ENCODE results near the gene SMARCA5. TPM values are rescaled to one million over a fixed set of nuclear protein-coding genes. Genes with fewer than 3 reads are reported as not detected.

SMARCA5 gene
- total RNA-seq, 4 donors from 2014 or later, result 14.8 to 25.8 (median 19.6) TPM

DNA sequence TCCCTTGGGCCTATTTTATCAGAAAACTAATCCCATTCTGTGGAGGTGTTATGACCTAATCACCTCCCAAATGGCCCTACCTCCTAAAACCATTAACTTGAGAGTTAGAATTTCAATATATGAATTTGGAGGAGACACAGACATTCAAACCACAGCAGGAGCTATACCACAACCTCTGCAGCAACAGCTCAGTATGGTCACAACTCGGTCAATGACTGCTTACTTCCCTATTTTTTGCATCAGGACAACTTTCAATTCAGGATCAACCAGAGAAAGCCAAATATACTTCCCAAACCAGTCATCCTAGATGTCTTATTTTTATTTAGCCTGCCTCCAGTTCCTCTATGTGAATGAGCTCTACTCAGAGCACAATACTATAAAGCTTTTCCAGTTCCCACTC lies 11.3 kb upstream of the SMARCA5 start:
- Histone ChIP-seq H3K27ac (no peak overlapping the region), H3K27me3 (no peaks in the 10 kb centered on the region), H3K4me1 (no peaks in the 10 kb centered on the region), H3K4me3 (no peak overlapping the region), H3K36me3 (no peaks in the 10 kb centered on the region), H3K9me3 (no peaks in the 10 kb centered on the region)
- no peak for TF ChIP-seq EP300 (IDR thresholded peaks at IDR 0.05)
- TF ChIP-seq POLR2AphosphoS5 (IDR thresholded peaks at IDR 0.05), result no peak
- TF ChIP-seq, protein P1, sequence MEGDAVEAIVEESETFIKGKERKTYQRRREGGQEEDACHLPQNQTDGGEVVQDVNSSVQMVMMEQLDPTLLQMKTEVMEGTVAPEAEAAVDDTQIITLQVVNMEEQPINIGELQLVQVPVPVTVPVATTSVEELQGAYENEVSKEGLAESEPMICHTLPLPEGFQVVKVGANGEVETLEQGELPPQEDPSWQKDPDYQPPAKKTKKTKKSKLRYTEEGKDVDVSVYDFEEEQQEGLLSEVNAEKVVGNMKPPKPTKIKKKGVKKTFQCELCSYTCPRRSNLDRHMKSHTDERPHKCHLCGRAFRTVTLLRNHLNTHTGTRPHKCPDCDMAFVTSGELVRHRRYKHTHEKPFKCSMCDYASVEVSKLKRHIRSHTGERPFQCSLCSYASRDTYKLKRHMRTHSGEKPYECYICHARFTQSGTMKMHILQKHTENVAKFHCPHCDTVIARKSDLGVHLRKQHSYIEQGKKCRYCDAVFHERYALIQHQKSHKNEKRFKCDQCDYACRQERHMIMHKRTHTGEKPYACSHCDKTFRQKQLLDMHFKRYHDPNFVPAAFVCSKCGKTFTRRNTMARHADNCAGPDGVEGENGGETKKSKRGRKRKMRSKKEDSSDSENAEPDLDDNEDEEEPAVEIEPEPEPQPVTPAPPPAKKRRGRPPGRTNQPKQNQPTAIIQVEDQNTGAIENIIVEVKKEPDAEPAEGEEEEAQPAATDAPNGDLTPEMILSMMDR (IDR thresholded peaks at IDR 0.05), result no peak
- no peak for TF ChIP-seq POLR2A (IDR thresholded peaks at IDR 0.05)
- no peak for DNase-seq (ENCODE audit: low spot score in 2 of 2)
- 100% methylated on average over 1 of the region's 1 CpG for WGBS

GRCh38 chr4:143506031-143506430 lies 7.5 kb upstream of the SMARCA5 start:
- no peak overlapping the region for H3K27ac ChIP-seq
- no peak for DNase-seq (ENCODE audit: low spot score in 2 of 2)
- WGBS, result 92% methylated on average over 1 of the region's 1 CpG
- no peaks in the 10 kb centered on the region for H3K27me3 ChIP-seq
- H3K4me3 ChIP-seq, result no peak overlapping the region
- H3K4me1 ChIP-seq, result no peaks in the 10 kb centered on the region
- TF ChIP-seq POLR2A (IDR thresholded peaks at IDR 0.05), result no peak
- TF ChIP-seq, protein P1 (IDR thresholded peaks at IDR 0.05), result no peak
- H3K9me3 ChIP-seq, result no peaks in the 10 kb centered on the region
- H3K36me3 ChIP-seq, result no peaks in the 10 kb centered on the region

DNA sequence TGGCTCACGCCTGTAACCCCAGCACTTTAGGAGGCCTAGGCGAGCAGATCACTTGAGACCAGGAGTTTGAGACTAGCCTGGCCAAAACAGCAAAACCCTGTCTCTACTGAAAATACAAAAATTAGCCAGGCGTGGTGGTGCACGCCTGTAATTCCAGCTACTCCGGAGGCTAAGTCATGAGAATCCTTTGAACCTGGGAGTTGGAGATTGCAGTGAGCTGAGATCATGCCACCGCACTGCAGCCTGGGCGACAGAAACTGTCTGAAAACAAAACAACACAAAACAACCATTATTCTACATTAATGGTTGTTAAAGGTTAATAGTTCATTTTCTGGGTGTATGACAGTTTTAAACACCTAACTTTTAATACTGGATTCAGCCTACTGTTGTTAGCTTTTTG lies 1.6 kb upstream of the SMARCA5 start:
- no peaks in the 10 kb centered on the region for H3K27me3 ChIP-seq
- TF ChIP-seq, protein P1 (IDR thresholded peaks at IDR 0.05), result no peak
- TF ChIP-seq EP300 (IDR thresholded peaks at IDR 0.05), result no peak
- TF ChIP-seq POLR2AphosphoS5 (IDR thresholded peaks at IDR 0.05), result no peak
- TF ChIP-seq POLR2A (IDR thresholded peaks at IDR 0.05), result no peak
- H3K9me3 ChIP-seq, result no peaks in the 10 kb centered on the region
- no peaks in the 10 kb centered on the region for H3K36me3 ChIP-seq
- H3K4me1 ChIP-seq, result peaks cover 22% of the 10 kb centered on the region
- DNase-seq (ENCODE audit: low spot score in 2 of 2), result no peak
- 87% methylated on average over 7 of the region's 7 CpGs for WGBS
- no peak overlapping the region for H3K4me3 ChIP-seq
- no peak overlapping the region for H3K27ac ChIP-seq

DNA sequence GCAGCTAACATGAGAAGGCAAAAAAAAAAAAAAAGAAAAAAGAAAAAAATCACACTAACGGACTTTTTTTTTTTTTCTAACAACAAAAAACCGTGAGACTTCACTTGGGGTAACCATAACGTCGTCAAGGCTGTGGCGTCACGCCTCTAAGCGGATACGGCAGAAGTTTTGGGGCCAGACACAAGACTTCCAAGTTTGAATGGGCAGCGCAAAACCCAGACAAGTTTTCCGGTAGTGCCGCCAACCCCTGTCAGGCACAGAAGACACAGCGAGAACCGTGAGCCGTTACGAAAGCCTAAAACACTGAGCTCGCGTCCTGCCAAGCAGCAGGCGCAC lies 556 bp upstream of the SMARCA5 start:
- no peaks in the 10 kb centered on the region for H3K36me3 ChIP-seq
- no peaks in the 10 kb centered on the region for H3K9me3 ChIP-seq
- no peak for DNase-seq (ENCODE audit: low spot score in 2 of 2)
- peak overlapping the region; percentile 98 for H3K27ac ChIP-seq
- peak overlapping the region; percentile 97 for H3K4me3 ChIP-seq
- H3K4me1 ChIP-seq, result peaks cover 27% of the 10 kb centered on the region
- TF ChIP-seq, protein P1 (IDR thresholded peaks at IDR 0.05), result no peak
- TF ChIP-seq POLR2A (IDR thresholded peaks at IDR 0.05) (no peak), POLR2AphosphoS5 (IDR thresholded peaks at IDR 0.05) (no peak), EP300 (IDR thresholded peaks at IDR 0.05) (no peak)
- WGBS, result under 1% methylated on average over 18 of the region's 18 CpGs
- H3K27me3 ChIP-seq, result no peaks in the 10 kb centered on the region

GRCh38 chr4:143514169-143514495 lies 630 bp downstream of the SMARCA5 start:
- TF ChIP-seq EP300 (IDR thresholded peaks at IDR 0.05) (no peak), POLR2A (IDR thresholded peaks at IDR 0.05) (no peak), POLR2AphosphoS5 (IDR thresholded peaks at IDR 0.05) (no peak)
- TF ChIP-seq, protein P1 (IDR thresholded peaks at IDR 0.05), result no peak
- Histone ChIP-seq H3K27me3 (no peaks in the 10 kb centered on the region), H3K27ac (peak overlapping the region; percentile 98), H3K4me1 (peaks cover 32% of the 10 kb centered on the region), H3K4me3 (peak overlapping the region; percentile 97), H3K9me3 (no peaks in the 10 kb centered on the region), H3K36me3 (peaks cover 3% of the 10 kb centered on the region)
- no peak for DNase-seq (ENCODE audit: low spot score in 2 of 2)
- WGBS, result 0% methylated on average over 13 of the region's 13 CpGs

All from suprapubic skin (tissue), 4 donors.